ENCODE measurements around the gene PIGL. TPM values are rescaled to one million over a fixed set of nuclear protein-coding genes. Genes with fewer than 3 reads are reported as not detected.

The PIGL gene
- total and polyA plus RNA-seq, 4 donors = 8.9 to 38.1 (median 27.1) TPM

DNA sequence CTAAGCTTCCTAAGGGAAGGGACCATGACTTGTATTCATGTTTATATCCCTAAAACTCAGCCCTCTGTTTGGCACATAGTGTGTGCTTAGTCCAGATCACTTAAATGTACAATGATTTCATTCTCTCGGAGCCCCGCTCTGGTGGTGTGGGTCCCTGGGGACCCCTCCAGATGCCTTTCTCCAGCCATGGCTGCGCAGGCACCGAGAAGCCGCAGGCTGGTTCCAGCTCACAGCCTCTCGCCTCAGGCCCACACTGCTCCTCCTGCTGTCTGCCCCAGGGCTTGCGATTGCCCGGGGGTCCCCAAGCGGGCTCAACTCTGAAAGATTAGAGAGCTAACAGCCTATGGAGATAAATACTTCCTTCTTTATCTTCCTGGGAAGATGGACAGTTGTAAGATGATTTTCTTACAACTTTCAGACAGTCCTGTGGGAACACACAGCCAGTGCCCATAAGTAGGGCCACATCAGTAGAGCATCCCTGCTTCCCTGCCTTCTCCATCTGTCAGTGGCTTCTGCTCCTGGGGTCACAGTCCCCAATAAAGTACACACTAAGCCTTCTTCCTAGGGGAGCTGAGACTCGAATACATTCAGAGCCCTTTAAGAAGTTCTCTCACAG lies 70.0 kb downstream of the PIGL start:
- Histone ChIP-seq H3K4me3 (no peak overlapping the region), H3K27me3 (ENCODE audit: control insufficient read depth in 3 of 3, insufficient read depth in 3 of 3, low read length in 2 of 3) (no peaks in the 10 kb centered on the region), H3K36me3 (ENCODE audit: control insufficient read depth in 4 of 4, insufficient read depth in 4 of 4, low read length in 4 of 4) (no peaks in the 10 kb centered on the region), H3K9ac (ENCODE audit: insufficient read depth in 1 of 2, low read length in 2 of 2) (peak overlapping the region in 1 of 2 donors; percentile 78), H3K9me3 (ENCODE audit: control insufficient read depth in 4 of 4, insufficient read depth in 3 of 4, low read length in 3 of 4) (no peaks in the 10 kb centered on the region), H3K4me1 (ENCODE audit: control insufficient read depth in 5 of 5, insufficient read depth in 5 of 5, low read length in 5 of 5) (peaks cover 5 to 43% (median 24%) of the 10 kb centered on the region in 5 donors), H3K27ac (ENCODE audit: low read depth in 1 of 2, low read length in 1 of 2) (peak overlapping the region; percentile 82 to 91)
- 75 to 77% methylated on average over 10 of the region's 10 CpGs for WGBS, 2 donors
- TF ChIP-seq, protein P1, sequence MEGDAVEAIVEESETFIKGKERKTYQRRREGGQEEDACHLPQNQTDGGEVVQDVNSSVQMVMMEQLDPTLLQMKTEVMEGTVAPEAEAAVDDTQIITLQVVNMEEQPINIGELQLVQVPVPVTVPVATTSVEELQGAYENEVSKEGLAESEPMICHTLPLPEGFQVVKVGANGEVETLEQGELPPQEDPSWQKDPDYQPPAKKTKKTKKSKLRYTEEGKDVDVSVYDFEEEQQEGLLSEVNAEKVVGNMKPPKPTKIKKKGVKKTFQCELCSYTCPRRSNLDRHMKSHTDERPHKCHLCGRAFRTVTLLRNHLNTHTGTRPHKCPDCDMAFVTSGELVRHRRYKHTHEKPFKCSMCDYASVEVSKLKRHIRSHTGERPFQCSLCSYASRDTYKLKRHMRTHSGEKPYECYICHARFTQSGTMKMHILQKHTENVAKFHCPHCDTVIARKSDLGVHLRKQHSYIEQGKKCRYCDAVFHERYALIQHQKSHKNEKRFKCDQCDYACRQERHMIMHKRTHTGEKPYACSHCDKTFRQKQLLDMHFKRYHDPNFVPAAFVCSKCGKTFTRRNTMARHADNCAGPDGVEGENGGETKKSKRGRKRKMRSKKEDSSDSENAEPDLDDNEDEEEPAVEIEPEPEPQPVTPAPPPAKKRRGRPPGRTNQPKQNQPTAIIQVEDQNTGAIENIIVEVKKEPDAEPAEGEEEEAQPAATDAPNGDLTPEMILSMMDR (IDR thresholded peaks at IDR 0.05; ENCODE audit: control extremely low read depth, extremely low read depth) = no peak
- DNase-seq (peak in 1 of 3 donors; percentile 8), ATAC-seq (ENCODE audit: insufficient read depth, low FRiP score) (no peak)

DNA sequence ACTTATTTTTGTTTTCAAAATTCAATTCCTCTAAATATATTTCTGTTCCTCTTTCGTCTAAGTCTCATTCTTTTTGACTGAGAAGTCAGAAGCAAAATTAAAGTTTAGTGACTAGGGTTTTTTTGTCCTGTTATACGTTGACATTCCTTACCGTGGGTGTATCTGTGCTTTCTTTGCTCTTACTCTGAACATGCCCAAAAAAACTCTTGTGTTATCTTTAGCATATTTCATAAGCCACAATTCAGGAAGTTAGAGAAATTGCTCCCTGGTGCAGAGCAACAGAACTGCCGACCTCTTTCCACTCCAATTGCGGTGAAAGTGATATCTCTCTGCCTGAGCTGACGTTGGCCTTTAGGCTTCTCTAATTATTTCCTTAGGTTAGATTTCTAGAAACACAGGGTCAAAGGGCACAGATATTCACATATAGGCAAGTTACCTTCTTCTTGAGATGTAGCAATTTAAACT lies 70.6 kb downstream of the PIGL start:
- 10 to 19% methylated on average over 6 of the region's 6 CpGs for WGBS, 2 donors
- DNase-seq = peak in 2 of 3 donors; percentile 58 to 70

DNA sequence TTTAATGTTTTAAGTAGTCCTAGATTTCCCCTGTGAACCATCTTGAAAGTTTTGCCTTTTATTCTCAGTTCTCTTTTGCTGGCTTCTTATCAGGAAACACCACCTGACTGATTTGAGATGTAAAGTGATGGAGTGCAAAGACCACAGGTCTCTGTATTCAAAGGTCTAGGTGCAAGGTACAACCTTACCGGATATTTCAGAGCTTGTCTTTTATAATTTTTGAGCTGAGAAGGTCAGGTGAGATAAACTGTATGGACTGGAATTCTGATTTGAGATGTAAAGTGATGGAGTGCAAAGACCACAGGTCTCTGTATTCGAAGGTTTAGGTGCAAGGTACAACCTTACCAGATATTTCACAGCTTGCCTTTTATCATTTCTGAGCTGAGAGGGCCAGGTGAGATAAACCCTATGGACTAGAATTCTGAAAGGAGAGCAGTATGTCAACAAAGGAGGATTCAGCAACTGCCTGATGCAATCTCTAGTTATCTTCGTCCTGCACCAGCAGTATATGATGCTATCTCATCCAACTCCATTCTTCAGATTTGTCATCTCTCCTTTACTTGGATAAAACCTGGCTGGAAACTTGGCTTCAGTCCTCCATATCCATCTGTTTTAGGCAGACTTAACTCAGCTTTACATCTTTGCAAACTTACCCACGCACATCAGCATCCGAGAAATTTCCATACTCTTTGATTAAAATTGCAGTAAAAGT lies 72.0 kb downstream of the PIGL start:
- no peak for ATAC-seq (ENCODE audit: insufficient read depth, low FRiP score)
- Histone ChIP-seq H3K27me3 (ENCODE audit: control insufficient read depth in 3 of 3, insufficient read depth in 3 of 3, low read length in 2 of 3) (no peaks in the 10 kb centered on the region), H3K4me1 (ENCODE audit: control insufficient read depth in 5 of 5, insufficient read depth in 5 of 5, low read length in 5 of 5) (peaks cover 5 to 38% (median 24%) of the 10 kb centered on the region in 5 donors), H3K36me3 (ENCODE audit: control insufficient read depth in 4 of 4, insufficient read depth in 4 of 4, low read length in 4 of 4) (no peaks in the 10 kb centered on the region), H3K27ac (ENCODE audit: low read depth in 1 of 2, low read length in 1 of 2) (no peak overlapping the region), H3K9ac (ENCODE audit: insufficient read depth in 1 of 2, low read length in 2 of 2) (no peak overlapping the region), H3K9me3 (ENCODE audit: control insufficient read depth in 4 of 4, insufficient read depth in 3 of 4, low read length in 3 of 4) (no peaks in the 10 kb centered on the region), H3K4me3 (no peak overlapping the region)
- no peak for DNase-seq
- TF ChIP-seq, protein P1 (IDR thresholded peaks at IDR 0.05; ENCODE audit: control extremely low read depth, extremely low read depth) = no peak
- WGBS, 2 donors = 86% methylated on average over 5 of the region's 5 CpGs

More for the DNA sequence above, 70.6 kb downstream of the PIGL start:
- H3K27ac ChIP-seq (ENCODE audit: low read depth in 1 of 2, low read length in 1 of 2) = peak overlapping the region in 1 of 2 donors; percentile 91
- TF ChIP-seq, protein P1 (IDR thresholded peaks at IDR 0.05; ENCODE audit: control extremely low read depth, extremely low read depth) = no peak
- no peaks in the 10 kb centered on the region for H3K9me3 ChIP-seq (ENCODE audit: control insufficient read depth in 4 of 4, insufficient read depth in 3 of 4, low read length in 3 of 4)
- no peak overlapping the region for H3K4me3 ChIP-seq
- H3K27me3 ChIP-seq (ENCODE audit: control insufficient read depth in 3 of 3, insufficient read depth in 3 of 3, low read length in 2 of 3) = no peaks in the 10 kb centered on the region
- peak overlapping the region in 1 of 2 donors; percentile 62 for H3K9ac ChIP-seq (ENCODE audit: insufficient read depth in 1 of 2, low read length in 2 of 2)
- no peaks in the 10 kb centered on the region for H3K36me3 ChIP-seq (ENCODE audit: control insufficient read depth in 4 of 4, insufficient read depth in 4 of 4, low read length in 4 of 4)
- ATAC-seq (ENCODE audit: insufficient read depth, low FRiP score) = peak; percentile 37
- peaks cover 5 to 43% (median 24%) of the 10 kb centered on the region in 5 donors for H3K4me1 ChIP-seq (ENCODE audit: control insufficient read depth in 5 of 5, insufficient read depth in 5 of 5, low read length in 5 of 5)

Measured in lung (tissue), 12 donors.